Fibroblast of gingiva (primary cell): Measurements from ENCODE around the gene LRRC51.
A peak's percentile ranks its signal among the peaks of the same experiment; 100 is the strongest.
"Not testable (repeated sequence)": the region's sequence is repeated elsewhere in the genome, so short reads cannot be mapped to it uniquely, and the experiment has no call there.

Experiments used
- DNase-seq: peaks from one replicate; pipeline ENCODE4 v3.0.0-alpha.2; 2011; ENCODE audit warnings: low read depth

LRRC51 gene

GRCh38 chr11:72105888-72106287, 25.2 kb downstream of the LRRC51 start, which contains the start of gene TOMT:
TOMT (plus strand) TSS chr11:72105924; CDS start chr11:72105952, 28 bp downstream.
- no peak for DNase-seq

GRCh38 chr11:72111300-72112142, 30.9 kb downstream of the LRRC51 start:
- DNase-seq, result no peak

- peak; percentile 99 for DNase-seq
Observed at GRCh38 chr11:72112143-72112977, 31.7 kb downstream of the LRRC51 start, which contains the start of gene ANAPC15. ANAPC15 (minus strand) TSS chr11:72112695; CDS start chr11:72111276, 1,419 bp downstream.

DNA sequence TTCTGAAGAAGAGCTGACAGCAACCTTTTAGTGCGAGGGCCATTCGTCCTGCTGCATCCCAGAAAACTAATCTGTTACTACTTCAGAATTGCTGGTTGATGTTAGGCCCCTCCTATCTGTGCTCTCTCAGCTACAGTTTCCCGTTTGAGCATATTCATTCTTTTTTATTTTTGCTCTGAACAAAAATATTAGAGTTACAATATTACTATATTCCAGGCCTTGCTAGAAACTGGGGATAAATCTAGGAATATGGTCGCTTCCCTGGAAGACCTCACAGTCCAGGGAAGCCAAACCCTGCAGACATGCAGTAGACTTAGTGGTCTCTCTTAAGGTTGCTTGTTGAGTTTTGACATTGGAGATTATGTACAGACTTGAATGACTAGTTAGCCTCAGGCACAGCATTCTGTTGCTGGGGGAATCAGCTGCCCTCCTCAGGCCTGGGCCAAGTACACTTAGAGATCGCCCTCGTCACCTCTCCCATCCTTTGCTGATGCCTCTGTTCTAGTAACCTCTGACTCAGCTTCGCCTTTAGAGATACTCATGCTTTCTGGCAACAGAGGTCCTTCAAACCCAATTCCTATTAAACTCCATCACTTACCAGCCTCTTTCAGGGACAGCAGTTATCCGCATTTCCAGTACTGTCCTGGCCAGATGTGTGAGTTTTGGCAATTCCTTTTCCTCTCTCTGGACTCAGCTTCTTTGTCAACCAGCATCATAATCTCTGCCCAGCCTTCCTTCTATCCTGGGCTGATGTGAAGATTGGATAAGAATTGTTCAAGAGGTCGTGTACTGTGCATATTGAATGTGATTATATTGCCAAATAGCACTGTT, 32.5 kb downstream of the LRRC51 start:
- no peak for DNase-seq

DNA sequence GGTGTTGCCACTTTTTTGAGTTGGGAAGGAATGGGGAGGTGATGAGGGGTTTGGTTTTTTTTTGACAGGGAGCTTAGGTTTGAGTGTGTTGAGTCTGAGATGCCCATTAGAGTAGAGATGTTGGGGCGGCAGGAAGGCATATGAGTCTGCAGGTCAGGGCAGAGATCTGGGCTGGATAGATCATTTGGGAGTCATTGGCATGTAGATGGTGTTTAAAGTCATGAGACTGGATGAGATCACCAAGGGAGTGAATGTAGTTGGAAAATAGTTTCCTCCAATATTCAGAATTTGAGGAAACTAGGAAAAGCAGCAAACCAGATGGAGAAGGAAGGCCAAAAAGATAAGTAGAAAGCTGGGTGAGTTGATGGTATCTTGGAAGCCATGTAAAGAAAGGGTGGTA, 33.9 kb downstream of the LRRC51 start:
- DNase-seq, result no peak

- DNase-seq, result no peak
Observed at GRCh38 chr11:72116019-72116755, 35.5 kb downstream of the LRRC51 start.

- no peak for DNase-seq
Observed at GRCh38 chr11:72119198-72119597, 38.5 kb downstream of the LRRC51 start.

GRCh38 chr11:72120930-72121329, 40.3 kb downstream of the LRRC51 start:
- DNase-seq, result no peak

DNA sequence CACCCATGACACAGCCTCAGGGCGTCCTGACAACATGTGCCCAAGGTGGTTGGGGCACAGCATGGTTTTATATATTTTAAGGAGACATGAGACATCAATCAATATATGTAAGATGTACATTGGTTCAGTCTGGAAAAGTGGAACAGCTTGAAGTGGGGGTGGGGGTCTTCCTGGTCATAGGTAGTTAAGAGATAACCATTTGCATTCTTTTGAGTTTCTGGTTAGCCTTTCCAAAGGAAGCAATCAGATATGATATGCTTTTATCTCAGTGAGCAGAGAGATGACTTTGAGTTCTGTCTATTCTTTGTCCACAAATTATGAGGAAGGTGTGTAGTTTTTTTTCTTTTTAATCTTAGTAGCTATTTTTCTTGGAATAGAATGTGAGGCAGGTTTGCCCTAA, 42.0 kb downstream of the LRRC51 start:
- no peak for DNase-seq

GRCh38 chr11:72123117-72123653, 42.5 kb downstream of the LRRC51 start:
- no peak for DNase-seq

DNA sequence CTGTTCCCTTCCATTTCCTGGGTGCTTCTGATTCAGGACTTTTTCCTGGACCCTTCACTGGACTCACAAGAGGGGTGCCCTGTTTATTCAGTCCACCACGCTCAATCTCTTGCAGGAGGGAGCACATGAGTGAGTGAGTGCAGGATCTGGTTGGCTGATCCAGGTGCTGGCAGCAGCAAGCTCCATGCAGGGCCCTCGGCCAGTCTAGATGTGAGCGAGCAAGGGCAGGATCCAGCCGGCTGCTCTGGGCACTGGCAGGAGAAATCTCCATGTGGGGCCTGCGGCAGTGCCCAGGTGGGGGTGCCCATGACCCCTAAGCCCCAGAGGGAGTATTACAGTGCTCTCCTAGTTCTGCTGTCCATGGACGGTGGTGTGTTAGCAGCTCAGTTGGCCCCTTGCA, 43.4 kb downstream of the LRRC51 start:
- DNase-seq, result no peak

DNA sequence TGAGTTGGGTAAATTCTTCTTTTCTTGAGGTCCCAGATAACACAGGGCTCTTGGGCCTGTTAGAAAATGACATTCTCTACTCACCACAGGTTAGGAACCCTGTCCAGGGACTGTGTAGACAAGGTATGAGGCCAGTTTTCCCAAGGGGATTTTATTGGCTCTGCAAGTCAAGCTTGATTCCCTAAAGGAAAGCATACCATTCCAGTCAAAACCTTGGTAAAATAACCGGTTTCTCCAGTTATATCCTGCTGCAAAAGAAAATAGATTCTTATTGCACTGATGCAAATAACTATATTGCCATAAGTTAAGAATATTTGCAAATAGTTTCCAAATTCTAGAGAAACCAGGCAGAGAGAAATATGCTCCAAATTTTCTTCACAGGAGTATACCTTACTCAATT, 45.3 kb downstream of the LRRC51 start:
- no peak for DNase-seq

DNA sequence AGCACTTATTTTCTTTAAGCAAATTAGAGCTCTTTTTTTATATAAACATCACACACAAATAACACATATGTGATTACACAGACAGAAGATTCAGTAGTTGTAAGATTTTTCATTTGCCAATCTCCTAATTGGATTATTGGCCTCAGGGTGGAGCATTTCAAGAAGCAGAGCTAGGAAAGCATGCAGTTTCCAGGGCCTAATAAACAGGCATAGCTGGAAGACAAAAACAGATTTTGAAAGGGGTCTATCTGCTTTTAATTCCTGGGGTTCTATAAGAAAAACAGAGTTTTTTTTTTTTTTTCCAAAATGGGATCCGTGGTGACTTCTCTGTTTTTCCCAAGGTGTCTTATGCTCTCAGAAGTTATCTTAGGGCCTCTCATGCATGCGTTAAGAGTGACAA, 47.3 kb downstream of the LRRC51 start:
- no peak for DNase-seq

- DNase-seq, result no peak
Observed at GRCh38 chr11:72129381-72129780, 48.7 kb downstream of the LRRC51 start.

GRCh38 chr11:72132646-72133045, 52.0 kb downstream of the LRRC51 start:
- DNase-seq, result no peak

DNA sequence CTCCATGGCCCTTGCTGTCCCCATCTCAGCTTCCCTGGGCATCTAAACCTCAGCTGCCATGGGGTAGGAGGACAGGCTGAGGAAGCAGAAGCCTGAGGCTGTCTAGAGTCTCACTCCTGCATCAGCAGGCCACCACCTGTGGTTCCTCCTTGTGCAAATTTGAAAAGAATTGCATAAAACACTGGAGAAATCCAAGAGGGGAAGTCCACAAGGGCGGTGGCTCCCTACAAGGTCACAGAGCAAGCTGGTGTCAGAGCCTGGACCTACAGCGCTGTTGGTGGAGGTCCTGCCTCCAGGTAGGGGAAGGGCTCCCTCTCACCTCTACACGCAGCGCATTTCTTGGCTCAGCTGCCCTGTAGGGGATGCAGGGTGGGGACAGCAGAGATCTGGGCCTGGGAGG, 54.8 kb downstream of the LRRC51 start, which contains the start of gene FOLR3:
Gene FOLR3 (plus strand): TSS at position 253 of the 400 bp plus-strand sequence. CDS start 228 bp downstream, outside the sequence.
- not testable (repeated sequence) for DNase-seq

DNA sequence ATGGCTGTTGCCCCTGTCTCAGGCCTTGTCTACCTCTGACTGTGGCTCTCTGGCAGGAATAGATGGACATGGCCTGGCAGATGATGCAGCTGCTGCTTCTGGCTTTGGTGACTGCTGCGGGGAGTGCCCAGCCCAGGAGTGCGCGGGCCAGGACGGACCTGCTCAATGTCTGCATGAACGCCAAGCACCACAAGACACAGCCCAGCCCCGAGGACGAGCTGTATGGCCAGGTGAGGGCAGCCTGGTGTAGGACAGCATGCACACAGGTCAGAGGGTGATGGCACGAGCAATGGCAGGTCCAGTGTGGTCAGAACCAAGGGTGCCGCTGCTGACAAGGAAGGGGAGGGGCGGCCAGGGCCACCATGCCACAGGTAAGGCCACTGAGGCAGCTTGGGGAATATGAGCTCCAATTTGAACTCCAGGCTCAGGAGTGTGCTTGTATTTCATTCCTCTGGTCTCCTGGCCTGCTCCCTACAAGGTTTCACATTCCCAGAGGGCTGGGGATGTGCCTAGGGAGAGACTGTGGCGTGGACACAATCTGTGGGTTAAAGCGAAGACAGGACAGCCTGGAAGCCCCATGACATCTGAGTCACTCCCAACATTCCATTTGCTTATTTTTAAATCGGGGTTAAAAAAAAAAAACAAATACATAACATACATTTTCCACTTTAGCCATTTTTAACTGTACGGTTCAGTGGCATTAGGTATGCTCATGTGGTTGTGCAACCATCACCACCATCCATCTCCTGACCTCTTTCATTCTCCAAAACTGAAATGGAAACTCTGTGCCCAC, 55.4 kb downstream of the LRRC51 start:
- no peak for DNase-seq

- DNase-seq, result no peak
Observed at GRCh38 chr11:72136684-72137262, 56.1 kb downstream of the LRRC51 start.

GRCh38 chr11:72138821-72139390, 58.3 kb downstream of the LRRC51 start:
- no peak for DNase-seq
